ENCODE measurements around the gene C6orf58. TPM values are rescaled to one million over a fixed set of nuclear protein-coding genes. Genes with fewer than 3 reads are reported as not detected.

C6orf58 gene
- total RNA-seq: not detected
- long read RNA-seq: 0 reads

DNA sequence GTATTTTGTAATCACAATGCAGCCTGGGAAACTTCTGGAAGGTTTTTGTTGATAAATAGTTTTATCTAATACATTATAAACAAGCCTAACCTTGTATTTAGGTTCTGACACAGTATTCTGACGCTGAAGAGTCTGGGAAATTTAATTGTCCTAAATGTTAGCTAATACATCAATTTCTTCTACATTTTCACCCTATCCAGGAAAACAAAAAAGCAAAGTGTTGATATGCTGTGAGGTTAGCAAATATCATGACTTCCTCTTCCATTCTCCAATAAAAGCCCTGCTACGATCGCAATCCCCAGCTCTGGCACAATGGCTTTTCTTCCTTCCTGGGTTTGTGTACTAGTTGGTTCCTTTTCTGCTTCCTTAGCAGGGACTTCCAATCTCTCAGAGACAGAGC is at the start of gene C6orf58:
TSS of gene C6orf58 (plus strand) at position 301 of the 400 bp plus-strand sequence. CDS start at position 313, 12 bp downstream.
- no peak for DNase-seq (ENCODE audit: low spot score)

DNA sequence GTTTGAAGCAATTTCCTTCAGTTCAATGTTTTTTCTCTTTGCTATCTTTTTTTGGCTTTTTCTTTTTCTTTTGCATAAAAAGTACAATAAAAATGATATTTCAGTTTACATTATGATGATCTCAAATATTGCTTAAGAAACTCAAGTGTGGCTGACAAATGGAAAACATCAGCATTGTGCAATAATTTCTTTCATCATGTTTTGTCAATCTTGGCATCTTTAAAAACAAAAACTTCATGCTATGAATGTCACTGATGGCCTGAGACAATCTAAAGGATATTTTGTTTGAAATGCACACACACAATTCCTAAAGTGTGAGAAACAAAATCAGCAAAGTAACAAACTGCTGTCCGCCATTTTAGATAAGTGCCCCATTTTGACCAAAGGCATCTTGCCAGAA is 44.0 kb upstream of the C6orf58 start:
- no peak for DNase-seq (ENCODE audit: low spot score)
- intact Hi-C loops (cut with DNase I): loop anchor here (10.0 kb wide), 1 partner anchor 228 kb away; no protein-coding TSS in a partner anchor

More for the DNA sequence above, at the start of gene C6orf58:
- intact Hi-C loops (cut with DNase I): no loop called here

GRCh38 chr6:127533736-127534135 is 43.2 kb upstream of the C6orf58 start:
- intact Hi-C loops (cut with DNase I): loop anchor here (10.0 kb wide), 1 partner anchor 229 kb away; no protein-coding TSS in a partner anchor
- DNase-seq (ENCODE audit: low spot score): no peak

GRCh38 chr6:127538750-127539264 is 38.2 kb upstream of the C6orf58 start:
- DNase-seq (ENCODE audit: low spot score): no peak
- intact Hi-C loops (cut with DNase I): loop anchor here (10.0 kb wide), 1 partner anchor 234 kb away; no protein-coding TSS in a partner anchor

- DNase-seq (ENCODE audit: low spot score): no peak
- intact Hi-C loops (cut with DNase I): loop anchor here (10.0 kb wide), 1 partner anchor 234 kb away; no protein-coding TSS in a partner anchor
Measured at GRCh38 chr6:127539272-127539671, 37.7 kb upstream of the C6orf58 start.

- DNase-seq (ENCODE audit: low spot score): no peak
- intact Hi-C loops (cut with DNase I): no loop called here
Measured at GRCh38 chr6:127547215-127547614, 29.8 kb upstream of the C6orf58 start.

DNA sequence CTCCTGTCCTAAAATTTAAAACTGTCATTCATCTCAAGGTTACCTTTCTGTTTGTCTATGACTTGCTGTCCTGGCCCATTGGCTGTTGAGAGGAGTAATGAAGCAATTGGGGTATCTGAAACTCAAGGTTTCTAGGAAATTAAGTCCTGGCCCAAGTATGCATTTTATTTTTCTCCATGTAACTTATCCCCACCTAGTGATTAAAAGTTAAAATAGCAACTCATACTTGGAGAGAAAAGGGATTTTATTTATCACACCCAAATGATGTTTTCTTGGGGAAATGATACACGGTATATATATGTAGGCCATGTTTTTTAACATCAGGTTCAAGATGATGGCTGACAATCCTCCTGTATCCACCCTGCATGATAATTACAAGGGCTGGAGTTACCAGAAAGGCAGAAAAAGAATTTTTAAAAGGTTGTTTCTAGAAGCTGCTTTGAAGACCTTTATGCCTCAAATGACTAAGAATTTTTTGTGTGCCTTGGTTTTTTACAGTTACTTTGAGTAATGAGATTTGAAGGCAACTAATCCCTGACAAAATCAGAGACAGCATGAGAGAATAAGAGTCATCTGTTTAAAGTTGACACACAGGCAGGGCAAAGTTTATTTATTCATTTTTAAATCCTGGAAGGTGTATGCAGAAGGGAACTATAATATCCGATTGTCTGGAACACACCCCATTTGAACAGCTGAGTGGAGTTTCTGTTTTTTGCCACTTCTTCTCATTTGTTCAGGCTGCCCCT is 28.9 kb upstream of the C6orf58 start:
- DNase-seq (ENCODE audit: low spot score): no peak
- intact Hi-C loops (cut with DNase I): no loop called here

DNA sequence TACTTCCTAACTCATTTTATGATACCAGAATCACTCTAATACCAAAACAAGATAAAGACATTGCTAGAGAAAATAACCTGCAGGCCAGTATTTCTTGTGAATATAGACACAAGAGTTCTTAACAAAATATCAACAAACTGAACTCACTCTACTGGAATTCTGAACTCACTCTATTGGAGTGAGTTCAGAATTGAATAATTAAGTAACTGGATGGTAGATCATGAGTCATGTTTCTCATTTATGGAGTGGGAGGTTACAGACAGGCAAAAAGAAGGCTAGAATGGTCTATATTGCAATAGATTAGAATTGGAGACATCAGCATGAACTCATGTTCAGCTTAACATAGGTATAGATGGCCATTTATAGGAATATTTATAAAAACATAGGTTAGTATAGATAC is 26.6 kb upstream of the C6orf58 start:
- intact Hi-C loops (cut with DNase I): no loop called here

DNA sequence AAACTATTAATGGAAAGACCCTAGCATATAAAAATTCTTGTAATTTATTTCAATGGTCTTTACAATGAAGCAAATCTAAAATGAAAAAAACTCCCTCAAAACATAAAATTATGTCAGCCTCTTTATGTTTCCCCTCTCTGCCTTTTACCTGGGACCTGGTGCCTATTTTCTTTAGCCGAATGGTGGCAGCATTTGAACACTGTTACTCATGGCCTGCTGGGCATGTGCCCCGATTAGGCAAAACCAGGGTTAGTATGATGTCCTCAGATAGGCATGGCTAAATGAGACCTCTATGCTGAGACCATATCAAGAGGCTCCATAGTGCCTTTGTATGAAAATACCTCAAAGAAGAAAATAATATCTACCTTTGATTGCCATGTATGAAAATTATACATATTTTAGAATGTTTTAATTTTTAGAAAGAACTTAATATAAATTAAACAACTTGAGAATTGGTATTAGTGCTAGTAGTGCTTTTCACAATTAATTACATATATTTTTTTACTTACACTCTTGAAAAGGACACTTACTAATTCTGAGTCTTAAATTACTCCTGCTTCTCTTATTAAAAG is 22.5 kb upstream of the C6orf58 start:
- intact Hi-C loops (cut with DNase I): no loop called here
- no peak for DNase-seq (ENCODE audit: low spot score)

More for the DNA sequence above, 26.6 kb upstream of the C6orf58 start:
- no peak for DNase-seq (ENCODE audit: low spot score)

GRCh38 chr6:127561660-127562059 is 15.3 kb upstream of the C6orf58 start:
- intact Hi-C loops (cut with DNase I): no loop called here
- no peak for DNase-seq (ENCODE audit: low spot score)

DNA sequence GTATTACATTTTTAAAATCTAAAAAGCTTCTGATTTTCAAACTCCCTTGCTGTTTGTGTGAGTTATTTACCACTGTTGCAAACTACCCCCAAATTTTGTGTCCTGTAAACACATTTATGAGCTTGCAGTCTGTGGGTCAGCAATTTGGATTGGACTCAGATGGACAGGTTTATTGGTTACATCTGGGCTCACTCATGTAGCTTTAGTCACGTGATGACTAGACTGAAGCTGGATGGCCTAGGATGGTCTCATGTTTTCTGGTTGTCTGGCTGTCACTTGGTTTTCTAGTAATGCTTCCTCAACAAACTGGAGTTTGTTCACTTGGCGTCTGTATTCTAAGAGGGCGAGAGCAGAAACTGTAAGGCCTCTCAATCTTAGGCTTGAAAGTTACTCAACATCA is 12.2 kb upstream of the C6orf58 start:
- intact Hi-C loops (cut with DNase I): no loop called here
- no peak for DNase-seq (ENCODE audit: low spot score)

DNA sequence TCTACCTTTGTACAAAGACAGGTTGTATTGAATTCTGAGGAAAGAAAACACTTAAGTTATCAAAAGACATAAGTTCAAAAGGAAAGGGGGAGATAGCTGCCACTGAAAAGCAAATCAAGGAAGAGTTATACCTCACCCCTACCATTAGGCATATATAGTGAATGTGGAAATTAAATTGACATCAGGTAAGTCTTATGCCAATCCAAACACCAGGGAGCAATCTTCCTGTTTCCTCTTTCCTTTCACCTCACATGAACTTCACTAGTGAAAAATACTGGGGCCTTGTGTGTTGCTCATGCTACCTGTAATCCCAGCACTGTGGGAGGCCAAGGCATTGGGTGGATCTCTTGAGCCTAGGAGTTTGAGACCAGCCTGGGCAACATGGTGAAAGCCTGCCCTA is 10.9 kb upstream of the C6orf58 start:
- intact Hi-C loops (cut with DNase I): no loop called here
- no peak for DNase-seq (ENCODE audit: low spot score)

GRCh38 chr6:127566651-127567050 is 10.3 kb upstream of the C6orf58 start:
- intact Hi-C loops (cut with DNase I): no loop called here
- no peak for DNase-seq (ENCODE audit: low spot score)

DNA sequence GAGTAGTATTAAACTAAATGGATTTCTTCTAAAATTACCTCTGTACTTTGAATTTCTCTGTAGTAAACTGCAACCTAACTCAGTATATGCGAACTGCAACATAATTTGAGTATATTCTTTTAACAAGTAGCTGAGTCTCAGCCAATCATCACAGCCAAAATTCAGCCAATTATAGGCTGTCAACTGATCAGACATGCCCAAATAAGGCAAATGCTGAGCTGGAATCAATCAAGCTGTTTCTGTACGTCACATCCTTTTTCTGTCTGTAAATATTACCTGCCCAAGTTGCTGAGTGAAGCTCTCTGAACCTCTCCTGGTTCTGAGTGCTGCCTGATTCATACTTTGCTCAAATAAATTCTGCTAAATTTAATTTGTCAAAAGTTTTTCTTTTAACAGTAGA is 9.5 kb upstream of the C6orf58 start:
- no peak for DNase-seq (ENCODE audit: low spot score)
- intact Hi-C loops (cut with DNase I): no loop called here

GRCh38 chr6:127570739-127571389 is 6.1 kb upstream of the C6orf58 start:
- DNase-seq (ENCODE audit: low spot score): no peak
- intact Hi-C loops (cut with DNase I): no loop called here

DNA sequence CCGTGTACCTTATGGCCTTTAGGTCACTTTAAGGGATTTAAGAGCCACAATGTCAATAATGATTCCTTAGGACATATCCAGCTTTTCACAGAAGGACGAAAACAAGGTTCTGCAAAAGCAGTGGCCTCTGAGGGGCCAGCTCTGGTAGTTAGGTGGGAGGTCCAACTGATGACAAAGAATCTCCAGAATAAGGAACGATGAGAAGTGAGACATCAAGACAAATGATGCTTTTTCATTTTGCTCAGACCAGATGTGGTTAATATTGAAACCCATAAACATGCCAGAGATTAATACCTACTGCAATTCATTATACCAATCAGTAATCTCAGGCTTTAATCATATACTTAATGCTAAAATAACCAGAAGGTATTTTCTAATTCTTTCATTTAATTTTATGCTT is 1.9 kb downstream of the C6orf58 start:
- intact Hi-C loops (cut with DNase I): no loop called here
- no peak for DNase-seq (ENCODE audit: low spot score)

GRCh38 chr6:127581576-127581975 is 4.6 kb downstream of the C6orf58 start:
- intact Hi-C loops (cut with DNase I): no loop called here
- DNase-seq (ENCODE audit: low spot score): no peak

DNA sequence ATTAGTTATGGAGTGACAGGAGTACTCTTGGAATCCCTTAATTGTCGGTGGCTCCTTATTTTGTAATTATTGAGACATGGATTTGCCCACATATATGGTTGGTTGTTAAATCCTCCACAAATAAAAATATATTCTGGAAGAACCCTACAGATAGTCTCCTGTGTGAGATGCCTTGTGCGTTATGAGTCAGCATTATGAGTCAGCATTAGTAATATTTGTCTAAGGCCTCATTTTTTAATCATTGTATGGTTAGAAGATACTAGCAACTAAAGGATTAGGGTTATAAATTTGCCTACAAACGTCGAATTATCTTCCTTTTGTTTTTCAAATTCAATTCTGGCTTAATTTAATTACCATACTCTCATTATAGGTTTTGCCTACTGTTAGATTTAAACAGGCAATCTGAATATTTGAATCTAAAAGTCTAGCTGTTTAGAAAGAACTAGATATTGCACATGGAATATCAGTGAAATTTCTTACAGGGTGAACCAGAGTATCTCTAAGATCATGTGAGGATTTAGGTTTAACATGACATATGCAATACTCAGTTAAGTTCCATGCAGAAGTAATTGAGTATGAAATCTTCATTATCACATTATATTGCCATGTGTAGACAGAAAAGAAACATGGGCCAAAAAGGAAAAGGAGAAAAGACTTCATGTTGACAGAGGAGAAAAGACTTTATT is 5.9 kb downstream of the C6orf58 start:
- intact Hi-C loops (cut with DNase I): no loop called here
- DNase-seq (ENCODE audit: low spot score): no peak

GRCh38 chr6:127585123-127585522 is 8.1 kb downstream of the C6orf58 start:
- DNase-seq (ENCODE audit: low spot score): no peak
- intact Hi-C loops (cut with DNase I): no loop called here

GRCh38 chr6:127586372-127586771 is 9.4 kb downstream of the C6orf58 start:
- intact Hi-C loops (cut with DNase I): no loop called here
- DNase-seq (ENCODE audit: low spot score): no peak
